GM19452 (cell line): ENCODE results near the gene PDE6B.
"Not testable (repeated sequence)": the region's sequence is repeated elsewhere in the genome, so short reads cannot be mapped to it uniquely, and the experiment has no call there.

ENCODE experiments used
- ATAC-seq: cut with Tn5 transposase; IDR thresholded peaks from one replicate; pipeline ENCODE4 v1.9.1; 2021; ENCODE audit not compliant: unreplicated experiment

The PDE6B gene

GRCh38 chr4:668219-668618 lies 42.8 kb downstream of the PDE6B start:
- not testable (repeated sequence) for ATAC-seq

- ATAC-seq: not testable (repeated sequence)
Measured at GRCh38 chr4:669806-670559, 44.6 kb downstream of the PDE6B start.

- ATAC-seq: no peak
Measured at GRCh38 chr4:671769-672168, 46.4 kb downstream of the PDE6B start.

- no peak for ATAC-seq
Measured at GRCh38 chr4:673349-674091, 48.1 kb downstream of the PDE6B start.

- ATAC-seq: peak; percentile 86
Measured at GRCh38 chr4:674172-675035, 49.0 kb downstream of the PDE6B start, which contains the start of the genes ATP5ME and MYL5. ATP5ME (minus strand) TSS chr4:674276; CDS start chr4:674247, 29 bp downstream. MYL5 (plus strand) TSS chr4:674542; CDS start chr4:678027, 3,485 bp downstream.

GRCh38 chr4:675036-675882 lies 49.9 kb downstream of the PDE6B start:
- ATAC-seq: peak; percentile 6

GRCh38 chr4:675980-676870 lies 50.9 kb downstream of the PDE6B start:
- ATAC-seq: no peak

GRCh38 chr4:676871-677235 lies 51.5 kb downstream of the PDE6B start:
- no peak for ATAC-seq

GRCh38 chr4:677431-678293 lies 52.3 kb downstream of the PDE6B start:
- ATAC-seq: no peak

GRCh38 chr4:678331-679103 lies 53.1 kb downstream of the PDE6B start:
- no peak for ATAC-seq

- ATAC-seq: no peak
Measured at GRCh38 chr4:679104-679481, 53.7 kb downstream of the PDE6B start.

GRCh38 chr4:679629-680028 lies 54.3 kb downstream of the PDE6B start:
- ATAC-seq: no peak

GRCh38 chr4:680091-680490 lies 54.7 kb downstream of the PDE6B start:
- no peak for ATAC-seq

GRCh38 chr4:680551-680927 lies 55.2 kb downstream of the PDE6B start:
- ATAC-seq: peak; percentile 25

- ATAC-seq: peak; percentile 51
Measured at GRCh38 chr4:680928-681645, 55.7 kb downstream of the PDE6B start.

- no peak for ATAC-seq
Measured at GRCh38 chr4:681736-682451, 56.5 kb downstream of the PDE6B start.
